Right renal cortex interstitium (tissue), 3 donors: ENCODE data around the gene FBXO9. TPM values are rescaled to one million over a fixed set of nuclear protein-coding genes. Genes with fewer than 3 reads are reported as not detected.

Source experiments
- DNase-seq, 3 donors: peaks; one replicate each; pipeline ENCODE4 v3.0.0-alpha.2; 2013; ENCODE audit warnings: low read depth in 3 of 3, low spot score in 2 of 3
- polyA plus RNA-seq, 3 donors: library from polyadenylated mRNA; unstranded; fragments of 120-200 nt; gene quantifications; one replicate each; pipeline ENCODE4 v1.2.1, GENCODE V29; 2013; ENCODE audit not compliant: insufficient read length in 3 of 3

Gene FBXO9
- polyA plus RNA-seq, 3 donors: 90.6 to 94.2 (median 92.2) TPM

GRCh38 chr6:53130569-53131290, 65.5 kb downstream of the FBXO9 start:
- DNase-seq: no peak

DNA sequence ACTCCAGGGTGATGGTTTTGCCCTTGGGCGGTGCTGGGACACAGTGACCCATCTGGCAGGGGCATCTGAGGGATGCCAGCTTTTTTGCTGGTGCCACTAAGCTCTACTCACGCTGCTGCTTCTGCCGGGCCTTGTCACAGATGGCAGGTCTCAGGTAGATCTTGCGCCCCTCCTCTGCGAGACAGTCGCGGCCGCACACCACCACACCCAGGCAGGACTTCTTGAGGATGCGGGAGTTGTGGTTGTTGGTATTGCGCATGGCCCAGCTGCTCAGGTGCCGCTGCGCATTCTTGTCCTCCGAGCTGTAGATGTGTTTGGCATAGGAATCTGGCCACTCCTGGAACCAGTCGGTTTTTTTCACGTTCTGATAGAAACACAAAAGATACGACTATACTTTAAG, 68.8 kb downstream of the FBXO9 start:
- no peak for DNase-seq

DNA sequence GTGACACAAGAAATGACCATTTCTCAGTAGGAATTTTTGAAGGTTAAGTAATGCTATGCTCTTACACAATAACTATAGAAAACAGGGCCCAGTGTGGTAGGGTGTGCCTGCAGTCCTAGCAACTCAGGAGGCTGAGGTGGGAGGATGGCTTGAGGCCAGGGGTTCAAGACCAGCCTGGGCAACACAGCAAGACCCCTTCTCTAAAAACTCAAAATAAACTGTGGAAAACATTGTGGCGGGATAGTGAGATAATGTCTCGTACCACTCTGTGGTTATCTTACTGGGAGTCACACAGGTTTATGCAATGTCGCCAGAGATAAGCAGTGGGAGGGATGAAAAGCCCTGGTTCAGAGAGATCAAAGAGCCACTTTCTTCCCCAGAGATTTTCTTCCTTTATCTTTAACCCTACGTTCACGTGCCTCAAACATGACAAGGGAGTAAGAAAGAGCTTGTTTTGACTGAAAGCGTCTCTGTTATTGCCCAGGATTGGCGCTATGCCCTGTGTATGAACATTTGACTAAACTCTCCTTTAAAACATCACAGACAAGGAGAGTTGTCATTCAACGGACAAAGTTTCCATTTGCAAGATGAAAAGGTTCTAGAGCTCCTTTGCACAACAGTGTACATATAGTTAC, 69.5 kb downstream of the FBXO9 start:
- DNase-seq: no peak

- no peak for DNase-seq
Measured at GRCh38 chr6:53136000-53136609, 70.9 kb downstream of the FBXO9 start.

DNA sequence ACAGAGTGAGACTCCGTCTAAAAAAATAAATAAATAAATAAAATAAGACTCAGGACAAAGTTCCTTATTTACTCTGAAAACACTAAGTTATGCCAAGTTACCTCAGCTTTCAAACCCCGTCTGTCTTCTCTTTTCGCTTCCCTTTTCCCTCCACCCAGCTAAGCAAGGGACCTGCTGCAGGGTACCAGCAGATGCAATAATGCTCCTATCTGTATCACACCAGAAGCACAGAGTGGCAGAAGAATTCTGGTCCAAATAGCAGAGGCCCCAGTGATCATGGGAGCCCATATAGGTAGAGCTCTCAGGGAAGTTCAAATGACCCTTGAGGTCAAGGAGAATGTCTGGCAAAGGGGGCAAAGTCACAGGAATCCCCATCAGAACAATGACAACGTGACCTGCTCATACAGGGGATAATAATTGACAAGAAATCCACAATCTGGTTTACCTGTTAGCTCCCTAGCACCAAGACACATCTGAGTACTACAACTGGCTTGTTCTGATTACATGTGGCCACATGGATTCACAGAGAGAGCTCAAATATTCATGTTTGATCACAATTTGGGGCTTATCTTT, 74.7 kb downstream of the FBXO9 start:
- DNase-seq: no peak

- DNase-seq: no peak
Measured at GRCh38 chr6:53142810-53143209, 77.6 kb downstream of the FBXO9 start.

GRCh38 chr6:53143710-53144109, 78.5 kb downstream of the FBXO9 start:
- DNase-seq: no peak

GRCh38 chr6:53144802-53145201, 79.6 kb downstream of the FBXO9 start:
- DNase-seq: no peak

DNA sequence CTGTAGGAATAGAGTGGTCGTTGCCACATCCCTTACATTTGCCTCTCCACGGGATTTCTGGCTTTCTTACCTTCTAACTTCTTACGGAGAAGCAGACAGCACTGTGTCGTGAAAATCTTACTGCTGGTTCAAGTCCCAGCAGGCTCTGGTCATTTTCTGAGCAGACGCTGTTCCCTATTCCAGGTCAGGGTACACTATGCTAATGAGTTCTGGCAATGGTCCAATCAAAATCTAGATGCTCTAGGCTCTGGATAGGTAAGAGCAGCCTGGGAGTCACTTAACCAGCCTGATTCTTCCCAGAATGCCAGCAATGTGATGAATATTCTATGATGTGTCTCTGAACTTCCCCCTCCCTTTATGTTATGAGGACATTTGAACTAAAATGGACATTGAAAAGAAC, 83.5 kb downstream of the FBXO9 start, which contains the start of gene GCM1:
Gene GCM1, minus strand, starts transcription at position 158 of the 400 bp plus-strand sequence. CDS start 3,209 bp downstream, outside the sequence.
- no peak for DNase-seq

Other genes with a start within 250 kb of the FBXO9 start
- gene GSTA5, start 224.6 kb upstream of the FBXO9 start, polyA plus RNA-seq: not detected
- under 1 TPM; 0.50 to 0.74 (median 0.51) TPM for gene GSTA3, start 155.7 kb upstream of the FBXO9 start, polyA plus RNA-seq
- gene GSTA4, start 70.1 kb upstream of the FBXO9 start, polyA plus RNA-seq: 100 to 1,000 TPM; 107 to 124 (median 115) TPM
- 10 to 100 TPM; 16.2 to 18.1 (median 16.4) TPM for gene CILK1, start 3.6 kb upstream of the FBXO9 start, polyA plus RNA-seq
- under 1 TPM; 0.07 to 0.26 (median 0.07) TPM for gene GCM1, start 83.4 kb downstream of the FBXO9 start, polyA plus RNA-seq